Activated CD4-positive, CD25-positive, alpha-beta regulatory T cell treated with anti-CD3 and anti-CD28 coated beads, Interleukin-2, amount 50 U/mL, for 24 hours (primary cell): ENCODE measurements around the gene KRT5.
"Not testable (repeated sequence)": the region's sequence is repeated elsewhere in the genome, so short reads cannot be mapped to it uniquely, and the experiment has no call there.

ENCODE experiments used
- ATAC-seq, 2 donors: fragments of 150-1000 bp; cut with Tn5 transposase; one replicate each; pipeline ENCODE4 v1.10.0; 2021; ENCODE audit warnings: mild to moderate bottlenecking in 1 of 2, moderate library complexity in 1 of 2

Gene KRT5

GRCh38 chr12:52492405-52492804 lies 27.8 kb downstream of the KRT5 start:
- not testable (repeated sequence) for ATAC-seq

DNA sequence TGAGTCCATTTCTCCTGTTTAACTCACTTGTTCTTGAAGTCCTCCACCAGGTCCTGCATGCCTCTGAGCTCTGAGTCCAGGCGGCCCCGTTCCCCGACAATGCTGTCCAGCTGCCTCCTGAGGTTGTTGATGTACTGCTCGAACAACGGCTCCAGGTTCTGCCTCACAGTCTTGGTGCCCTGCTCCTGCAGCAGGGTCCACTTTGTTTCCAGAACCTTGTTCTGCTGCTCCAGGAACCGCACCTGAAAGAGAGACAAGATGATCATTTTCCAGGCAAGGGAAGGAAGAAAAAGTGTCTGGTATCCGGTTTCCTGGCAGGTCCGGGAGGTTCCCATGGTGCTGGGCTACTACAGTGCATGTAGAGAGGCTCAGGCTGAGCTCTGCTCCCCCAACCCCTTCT lies 28.7 kb downstream of the KRT5 start:
- ATAC-seq = not testable (repeated sequence)

DNA sequence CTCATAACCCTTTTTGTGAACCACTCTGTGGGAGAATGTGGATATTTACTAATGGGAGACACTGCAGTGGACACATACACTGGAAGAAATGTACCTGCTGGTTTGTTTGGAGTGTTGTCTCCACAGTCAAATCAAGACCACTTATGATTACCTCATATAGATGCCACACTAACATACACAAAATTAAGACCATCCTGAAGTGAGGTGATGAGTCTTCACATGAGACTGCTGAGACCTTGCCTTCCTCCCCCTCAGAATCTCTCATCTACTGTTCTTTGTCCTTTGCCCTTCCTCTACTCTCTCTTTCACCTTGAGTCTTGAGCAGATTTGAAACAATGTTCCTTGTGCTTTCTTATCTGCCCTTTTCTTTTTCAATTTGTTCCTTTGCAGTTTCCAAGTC lies 31.5 kb downstream of the KRT5 start:
- no peak for ATAC-seq

DNA sequence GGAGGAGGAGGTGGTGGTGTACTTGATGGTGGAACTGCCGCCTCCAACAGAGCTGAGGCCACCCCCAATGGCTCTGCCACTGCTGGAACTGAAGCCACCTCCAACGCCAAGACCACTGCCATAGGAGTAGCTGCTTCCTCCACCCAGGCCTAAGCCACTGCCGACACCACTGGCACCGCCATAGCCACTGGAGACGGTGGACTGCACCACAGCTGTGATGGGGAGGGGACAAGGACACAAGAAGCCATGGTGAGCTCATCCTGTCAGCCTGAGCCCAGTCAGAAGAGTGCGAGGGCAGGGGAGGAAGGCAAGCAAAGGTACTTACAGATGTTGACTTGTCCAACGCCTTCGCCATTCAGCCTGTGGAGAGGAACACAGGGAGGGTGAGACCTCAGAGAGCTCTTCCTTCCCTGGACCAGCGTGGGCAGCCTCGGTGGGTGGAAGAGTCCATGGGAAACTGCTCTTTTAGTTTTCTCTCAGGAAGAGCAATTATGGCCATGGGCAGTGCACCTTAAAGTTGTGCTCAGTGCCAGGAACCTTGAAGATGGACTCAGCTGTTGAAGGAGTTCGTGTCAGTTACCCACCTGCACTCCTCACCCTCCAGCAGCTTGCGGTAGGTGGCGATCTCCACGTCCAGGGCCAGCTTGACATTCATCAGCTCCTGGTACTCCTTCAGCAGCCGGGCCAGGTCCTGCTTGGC lies 32.3 kb downstream of the KRT5 start:
- ATAC-seq = not testable (repeated sequence)

GRCh38 chr12:52487211-52487610 lies 33.0 kb downstream of the KRT5 start:
- no peak for ATAC-seq

- no peak for ATAC-seq
Measured at GRCh38 chr12:52486166-52487105, 33.8 kb downstream of the KRT5 start.

DNA sequence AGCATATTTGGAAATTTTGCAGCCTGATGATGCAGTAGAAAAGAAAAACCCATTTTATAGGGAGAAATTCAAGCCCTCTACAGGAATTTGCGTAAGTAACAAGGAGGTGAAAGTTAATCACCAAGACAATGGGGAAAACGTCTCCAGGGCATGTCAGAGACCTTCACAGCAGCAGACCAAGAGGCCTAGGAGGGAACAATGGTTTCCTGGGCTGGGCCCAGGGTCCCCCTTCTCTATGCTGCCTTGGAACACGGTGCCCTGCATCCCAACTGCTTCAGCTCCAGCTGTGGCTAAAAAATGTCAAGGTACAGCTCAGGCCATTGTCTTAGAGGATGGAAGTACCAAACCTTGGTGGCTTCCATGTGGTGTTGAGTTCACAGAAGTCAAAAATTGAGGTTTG lies 40.1 kb downstream of the KRT5 start:
- no peak for ATAC-seq

GRCh38 chr12:52477651-52478050 lies 42.5 kb downstream of the KRT5 start:
- ATAC-seq = no peak

DNA sequence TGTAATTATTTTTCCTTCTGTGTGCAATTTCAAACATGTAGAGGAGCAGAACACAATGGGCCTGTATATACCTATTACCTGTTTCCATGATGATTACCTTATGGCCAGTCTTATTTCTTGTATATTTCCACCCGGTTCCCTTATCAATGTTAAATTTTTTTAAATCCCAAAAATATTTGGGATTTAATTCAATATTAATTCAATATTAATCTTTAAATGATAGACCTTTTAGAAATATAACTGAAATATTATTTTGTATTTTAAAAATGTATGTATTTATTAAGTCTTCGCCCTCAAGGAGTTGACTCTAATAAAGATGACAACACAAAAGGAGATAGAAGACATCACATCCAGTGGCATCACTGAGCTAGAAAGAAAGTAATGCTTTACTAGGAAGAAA lies 46.0 kb downstream of the KRT5 start:
- ATAC-seq = no peak

GRCh38 chr12:52473768-52474167 lies 46.4 kb downstream of the KRT5 start, which contains the start of gene KRT6C:
Gene KRT6C, minus strand, starts transcription at chr12:52473805. Its CDS starts 68 bp downstream, at chr12:52473737.
- no peak for ATAC-seq

GRCh38 chr12:52469853-52470252 lies 50.3 kb downstream of the KRT5 start:
- ATAC-seq = no peak

DNA sequence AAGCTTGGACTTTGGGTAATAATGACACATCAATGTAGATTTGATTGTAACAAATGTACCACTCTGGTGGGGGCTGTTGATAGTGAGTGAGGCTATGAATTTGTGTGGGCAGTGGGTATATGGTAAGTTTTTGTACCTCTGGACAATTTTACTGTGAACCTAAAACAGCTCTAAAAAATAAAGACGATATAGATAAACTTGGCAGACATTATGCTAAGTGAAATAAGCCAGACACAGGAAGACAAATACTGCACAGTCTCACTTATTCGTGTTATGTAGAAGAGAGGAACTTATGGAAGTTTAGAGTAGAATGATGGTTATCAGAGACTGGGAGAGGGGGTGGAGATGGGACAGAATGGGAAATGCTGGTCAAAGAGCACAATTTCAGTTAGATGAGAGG lies 55.3 kb downstream of the KRT5 start:
- ATAC-seq = no peak
